NCI-H345 (cell line): ENCODE measurements around the gene DLK1.

Experiments
- DNase-seq: peaks from one replicate; lab custom pipeline; 2025; lab: John Stamatoyannopoulos, UW

Gene DLK1

DNA sequence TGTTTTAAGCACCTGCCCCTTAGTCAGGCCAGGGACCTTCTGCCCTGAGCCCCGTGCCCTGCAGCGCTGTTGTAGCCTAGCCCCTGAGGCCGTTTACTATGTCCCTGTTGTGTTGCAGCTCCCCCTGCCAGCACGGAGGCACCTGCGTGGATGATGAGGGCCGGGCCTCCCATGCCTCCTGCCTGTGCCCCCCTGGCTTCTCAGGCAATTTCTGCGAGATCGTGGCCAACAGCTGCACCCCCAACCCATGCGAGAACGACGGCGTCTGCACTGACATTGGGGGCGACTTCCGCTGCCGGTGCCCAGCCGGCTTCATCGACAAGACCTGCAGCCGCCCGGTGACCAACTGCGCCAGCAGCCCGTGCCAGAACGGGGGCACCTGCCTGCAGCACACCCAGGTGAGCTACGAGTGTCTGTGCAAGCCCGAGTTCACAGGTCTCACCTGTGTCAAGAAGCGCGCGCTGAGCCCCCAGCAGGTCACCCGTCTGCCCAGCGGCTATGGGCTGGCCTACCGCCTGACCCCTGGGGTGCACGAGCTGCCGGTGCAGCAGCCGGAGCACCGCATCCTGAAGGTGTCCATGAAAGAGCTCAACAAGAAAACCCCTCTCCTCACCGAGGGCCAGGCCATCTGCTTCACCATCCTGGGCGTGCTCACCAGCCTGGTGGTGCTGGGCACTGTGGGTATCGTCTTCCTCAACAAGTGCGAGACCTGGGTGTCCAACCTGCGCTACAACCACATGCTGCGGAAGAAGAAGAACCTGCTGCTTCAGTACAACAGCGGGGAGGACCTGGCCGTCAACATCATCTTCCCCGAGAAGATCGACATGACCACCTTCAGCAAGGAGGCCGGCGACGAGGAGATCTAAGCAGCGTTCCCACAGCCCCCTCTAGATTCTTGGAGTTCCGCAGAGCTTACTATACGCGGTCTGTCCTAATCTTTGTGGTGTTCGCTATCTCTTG lies 7.6 kb downstream of the DLK1 start:
- DNase-seq, result no peak

DNA sequence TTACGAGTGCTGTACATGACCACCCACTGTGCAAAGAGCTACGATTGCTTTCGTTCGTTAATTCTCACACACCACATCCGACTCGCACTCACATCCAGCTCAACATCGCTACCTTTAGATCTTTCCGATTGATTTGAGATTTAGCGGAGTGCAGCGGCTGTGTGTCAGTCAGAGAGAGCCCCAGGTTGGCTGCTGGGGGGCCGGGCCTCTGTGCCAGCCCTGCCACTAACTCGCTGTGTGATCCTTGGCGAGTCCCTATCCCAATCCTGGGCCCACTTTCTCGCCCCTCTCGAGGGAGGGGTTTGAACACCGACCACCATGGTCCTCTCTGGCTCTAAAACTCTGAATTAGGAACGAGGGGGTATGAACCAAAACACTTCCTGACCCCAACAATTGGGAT lies 8.6 kb downstream of the DLK1 start:
- no peak for DNase-seq

DNA sequence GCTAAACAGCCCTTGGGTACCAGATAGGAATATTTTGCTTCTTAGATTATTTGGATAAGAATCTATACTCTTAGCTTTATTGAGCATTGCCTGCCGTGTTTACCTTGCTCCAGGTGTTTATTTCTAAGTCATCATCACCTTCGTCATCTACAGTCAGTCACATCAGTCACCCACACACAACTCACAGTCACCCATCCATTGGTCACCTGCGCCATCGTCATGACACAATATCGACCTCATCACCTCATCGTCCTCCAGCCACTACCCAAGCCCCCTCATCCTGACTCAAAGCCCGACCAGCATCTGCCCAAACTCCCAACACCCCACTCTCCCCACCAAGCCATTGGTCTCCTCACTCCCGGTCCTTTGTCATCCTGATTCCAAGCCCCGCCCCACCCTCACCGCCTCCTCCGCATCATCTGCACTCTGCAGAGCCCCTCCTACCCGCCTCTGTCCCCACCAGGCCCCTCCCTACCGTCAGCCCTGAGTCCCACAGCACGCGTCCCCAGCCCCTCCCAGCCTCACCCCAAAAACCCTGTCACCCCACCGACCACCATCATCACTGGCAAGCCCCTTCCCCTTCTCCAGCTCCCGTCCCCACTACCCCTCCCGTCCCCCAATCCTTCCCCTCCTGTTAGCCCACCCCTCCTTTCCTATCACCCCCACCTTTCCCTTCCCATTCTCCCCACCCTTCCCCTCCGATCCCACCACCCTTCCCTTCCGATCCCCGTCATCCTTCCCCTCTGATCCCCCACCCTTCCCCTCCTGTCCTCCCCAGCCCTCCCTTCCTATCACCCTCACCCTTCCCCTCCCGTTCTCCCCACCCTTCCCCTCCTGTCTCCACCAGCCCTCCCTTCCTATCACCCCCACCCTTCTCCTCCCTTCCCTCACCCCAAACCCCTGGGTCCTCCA lies 9.8 kb downstream of the DLK1 start:
- DNase-seq, result no peak

DNA sequence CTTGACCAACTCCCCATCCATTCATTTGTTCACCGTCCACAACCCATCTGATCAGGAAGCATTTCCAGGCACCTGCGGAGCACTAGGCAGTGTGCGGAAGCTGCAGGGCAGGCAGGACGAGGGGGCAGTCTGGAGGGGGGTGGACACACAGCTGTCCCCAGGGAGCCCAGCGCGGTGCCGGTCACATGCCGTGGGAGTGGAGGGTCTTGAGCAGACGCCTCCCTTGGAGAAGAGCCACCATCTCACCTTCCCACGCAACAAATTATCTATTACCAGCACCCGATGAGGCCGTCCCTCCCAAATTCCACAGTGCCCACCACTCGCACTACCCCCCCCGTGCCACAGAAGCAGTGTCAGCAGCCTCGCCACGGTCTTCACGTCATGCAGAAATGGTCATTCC lies 10.8 kb downstream of the DLK1 start:
- DNase-seq, result no peak

DNA sequence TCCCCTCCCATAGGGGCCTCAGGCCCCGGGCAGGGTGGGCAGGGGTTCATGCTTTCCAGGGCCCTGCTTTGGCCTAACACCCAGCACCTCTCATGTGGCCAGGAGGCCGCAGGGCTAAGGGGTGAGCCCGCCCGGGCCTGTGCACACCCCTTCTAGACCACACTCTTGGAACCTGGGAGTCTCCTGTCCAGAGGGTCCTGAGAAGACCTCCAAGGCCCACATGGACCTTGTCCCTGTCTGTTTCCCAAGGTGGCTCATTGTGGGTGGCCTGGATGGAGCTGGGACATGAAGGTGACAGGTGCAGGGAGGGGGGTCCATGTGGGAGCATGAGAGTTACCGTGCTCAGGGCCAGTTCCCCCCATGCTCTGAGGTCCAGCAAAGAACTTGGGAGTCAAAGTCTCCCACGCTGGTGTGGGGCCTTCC lies 11.6 kb downstream of the DLK1 start:
- DNase-seq, result no peak

DNA sequence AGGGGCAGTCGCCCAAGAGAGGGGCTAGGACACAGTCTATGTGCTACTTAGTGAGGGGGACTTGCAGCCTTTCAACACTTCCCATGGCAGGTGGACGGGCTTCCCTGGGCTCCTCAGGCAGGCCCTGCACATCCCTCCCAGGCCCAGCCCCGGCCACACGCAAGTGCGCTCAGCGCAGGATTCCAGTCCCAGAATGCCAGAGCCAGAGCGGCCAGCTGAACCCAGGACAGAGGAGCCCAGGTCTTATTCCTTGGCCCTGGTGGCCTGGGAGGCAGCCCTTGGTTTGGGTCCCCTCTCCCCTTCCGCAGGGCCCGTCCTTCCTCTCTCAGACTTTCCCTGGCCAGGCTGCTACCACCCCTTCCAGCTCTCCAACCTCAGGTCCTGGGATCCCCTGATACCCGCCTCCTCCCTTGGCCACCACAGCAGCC lies 12.0 kb downstream of the DLK1 start:
- DNase-seq, result no peak

DNA sequence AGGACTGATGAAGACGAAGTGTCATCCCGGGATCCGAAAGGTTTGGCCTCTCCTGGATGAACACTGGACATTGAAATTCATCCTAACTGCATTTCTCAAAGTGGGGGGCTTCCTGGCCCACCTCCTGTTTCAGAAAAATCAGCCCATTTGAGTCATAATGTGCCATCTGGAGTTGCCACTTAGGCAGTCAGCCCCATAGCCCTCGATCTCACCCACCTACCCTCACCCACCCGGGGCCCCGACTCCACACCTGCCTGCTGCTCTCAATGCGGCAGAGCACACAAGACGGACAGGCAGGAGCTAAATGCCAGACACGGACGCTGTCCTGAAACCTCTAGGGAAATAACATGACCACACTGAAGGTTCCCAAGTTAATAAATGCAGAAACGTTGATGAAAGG lies 12.6 kb downstream of the DLK1 start:
- DNase-seq, result no peak

DNA sequence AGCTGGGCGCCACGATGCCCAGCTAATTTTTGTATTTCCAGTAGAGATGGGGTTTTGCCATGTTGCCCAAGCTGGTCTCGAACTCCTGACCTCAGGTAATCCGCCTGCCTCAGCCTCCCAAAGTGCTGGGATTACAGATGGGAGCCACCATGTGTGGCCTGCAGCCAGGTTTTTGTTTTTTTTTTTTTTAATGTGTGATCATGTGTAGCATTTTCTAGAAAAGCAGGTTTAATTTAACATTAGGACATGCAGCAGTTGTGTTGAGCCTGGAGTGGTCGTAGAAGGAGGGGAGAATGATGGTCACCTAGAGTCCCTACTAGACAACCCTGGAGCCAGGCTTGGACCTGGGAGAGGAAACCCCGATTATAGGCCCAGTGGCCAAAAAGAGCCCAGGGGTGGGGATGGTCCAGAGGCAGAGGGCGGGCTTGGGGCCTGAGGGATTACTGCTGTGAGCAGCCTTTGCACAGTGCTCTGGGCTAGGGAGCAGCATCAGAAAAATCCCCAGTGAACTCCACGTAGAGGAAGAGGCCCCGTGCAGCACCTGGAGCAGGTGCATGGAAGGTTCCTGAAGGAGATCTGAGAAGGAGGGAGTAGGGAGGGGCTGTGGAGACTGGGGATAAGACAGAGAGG lies 13.6 kb downstream of the DLK1 start:
- no peak for DNase-seq

DNA sequence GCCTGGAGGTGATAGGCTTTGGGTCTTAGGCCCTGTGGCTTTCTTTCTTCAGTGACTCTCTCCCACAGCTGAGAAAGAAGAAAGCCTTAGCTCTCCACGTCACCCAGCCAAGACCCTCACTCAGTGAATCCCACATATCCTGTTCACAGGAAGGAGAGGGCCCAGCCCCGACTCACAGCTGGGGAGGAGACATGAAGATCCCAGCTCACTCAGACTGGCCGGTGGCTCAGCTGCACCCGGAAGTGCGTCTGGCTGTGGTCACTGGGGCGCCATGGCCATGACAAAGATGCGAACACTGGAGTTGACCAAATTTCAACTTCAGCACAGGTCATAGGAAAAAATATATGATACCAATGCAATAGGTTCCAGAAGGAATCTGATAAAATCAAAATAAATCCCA lies 14.2 kb downstream of the DLK1 start:
- DNase-seq, result no peak

DNA sequence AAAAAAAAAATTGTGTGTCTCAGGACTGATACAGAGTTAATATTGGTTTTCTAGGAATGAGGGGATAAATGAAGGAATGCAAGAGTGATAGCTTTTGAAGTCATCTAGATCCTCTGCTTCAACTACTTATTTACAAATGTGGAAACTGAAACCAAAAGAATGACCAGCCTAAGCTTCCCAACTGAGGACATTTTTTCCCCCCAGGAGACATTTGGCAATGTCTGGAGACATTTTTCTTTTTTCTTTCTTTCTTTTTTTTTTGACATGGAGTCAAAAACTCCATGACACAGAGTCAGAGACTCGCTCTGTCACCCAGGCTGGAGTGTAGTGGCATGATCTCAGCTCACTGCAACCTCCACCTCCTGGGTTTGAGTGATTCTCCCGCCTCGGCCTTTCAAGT lies 15.3 kb downstream of the DLK1 start:
- DNase-seq, result no peak

DNA sequence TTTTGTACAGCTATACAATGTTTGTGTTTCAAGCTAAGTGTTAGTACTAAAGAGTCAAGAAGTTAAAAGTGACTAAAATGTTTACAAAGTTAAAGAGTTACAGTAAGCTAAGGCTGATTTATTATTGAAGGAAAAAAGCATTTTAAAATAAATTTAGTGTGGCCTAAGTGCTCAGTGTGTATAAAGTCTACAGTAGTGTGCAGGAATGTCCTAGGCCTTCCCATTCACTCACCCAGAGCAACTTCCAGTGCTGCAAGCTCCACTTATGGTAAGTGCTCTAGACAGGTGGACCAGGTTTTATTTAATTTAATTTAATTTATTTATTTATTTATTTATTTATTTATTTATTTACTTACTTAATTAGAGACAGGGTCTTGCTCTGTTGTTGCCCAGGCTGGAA lies 19.6 kb downstream of the DLK1 start:
- no peak for DNase-seq

DNA sequence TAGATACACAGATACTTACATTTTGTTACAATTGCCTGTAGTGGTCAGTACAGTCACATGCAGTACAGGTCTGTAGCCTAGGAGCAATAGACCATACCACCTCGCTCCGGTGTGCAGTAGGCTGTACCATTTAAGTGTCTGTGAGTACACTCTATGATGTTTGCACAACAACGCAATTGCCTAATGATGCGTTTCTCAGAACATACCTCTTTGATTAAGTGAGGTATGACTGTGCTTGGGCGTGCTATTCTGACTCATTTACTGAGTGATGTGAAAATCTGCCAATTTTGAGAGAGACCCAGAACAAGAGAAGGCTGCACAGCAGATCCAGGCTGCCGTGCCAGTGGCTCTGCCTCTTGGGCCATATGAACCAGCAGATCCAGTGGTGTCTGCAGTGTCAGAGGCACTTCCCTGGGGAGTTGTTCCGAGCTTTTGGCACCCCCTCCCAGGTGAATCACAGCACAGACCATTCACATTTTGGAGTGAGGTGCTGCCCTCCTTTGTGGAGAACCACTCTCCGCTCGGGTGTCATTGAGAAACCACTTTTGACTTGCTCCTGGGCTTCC lies 20.4 kb downstream of the DLK1 start:
- DNase-seq, result peak; percentile 89

DNA sequence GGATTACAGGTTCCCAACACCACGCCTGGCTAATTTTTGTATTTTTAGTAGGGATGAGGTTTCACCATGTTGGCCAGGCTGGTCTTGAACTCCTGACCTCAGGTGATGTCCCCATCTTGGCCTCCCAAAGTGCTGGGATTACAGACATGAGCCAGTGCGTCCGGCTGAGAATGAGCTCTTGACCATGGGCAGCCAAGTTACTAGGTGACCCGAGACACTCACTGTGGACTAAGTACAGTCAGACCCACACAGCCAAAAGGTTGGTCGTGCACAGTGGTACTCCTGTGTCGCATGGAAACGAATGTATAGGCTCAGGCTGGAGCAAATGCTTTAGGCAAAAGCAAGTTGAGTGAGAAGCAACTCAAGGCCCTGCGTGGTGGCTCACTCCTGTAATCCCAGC lies 21.0 kb downstream of the DLK1 start:
- DNase-seq, result no peak

DNA sequence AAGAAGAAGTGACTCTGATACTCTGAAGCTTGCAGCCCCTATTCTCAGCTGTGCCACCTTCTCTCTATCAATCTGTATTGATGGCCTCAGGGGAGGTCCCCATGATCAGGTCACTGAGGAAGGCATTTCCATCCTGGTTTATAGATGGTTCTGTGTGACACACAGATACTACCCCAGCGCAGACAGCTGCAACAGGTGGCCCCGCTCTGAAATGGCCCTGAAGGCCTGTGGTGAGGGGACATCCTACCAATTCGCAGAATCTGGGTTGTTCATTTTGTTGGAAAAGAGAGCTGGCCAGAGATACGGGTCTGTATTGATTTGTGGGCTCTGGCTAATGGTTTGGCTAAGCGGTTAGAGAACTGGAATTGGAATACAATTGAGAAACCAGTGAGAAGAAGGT lies 21.7 kb downstream of the DLK1 start:
- DNase-seq, result no peak

DNA sequence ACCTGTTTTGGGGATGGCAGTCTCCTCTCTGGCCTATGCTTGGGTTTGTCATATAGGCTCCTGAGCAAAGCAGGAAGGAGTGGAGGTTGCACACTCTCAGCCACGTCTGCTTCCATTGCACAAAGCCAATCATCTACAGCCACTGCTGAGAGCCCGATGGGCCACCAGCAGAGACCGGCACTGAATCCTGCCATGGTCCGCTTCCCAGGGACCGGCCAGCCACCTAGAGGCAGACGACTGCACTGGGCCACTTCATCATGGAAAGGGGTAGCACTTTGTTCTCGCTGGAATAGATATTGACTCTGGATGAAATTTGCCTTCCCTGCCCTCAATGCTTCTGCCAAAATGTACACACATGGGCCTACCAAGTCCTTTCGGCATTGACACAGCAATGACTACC lies 22.3 kb downstream of the DLK1 start:
- DNase-seq, result no peak

DNA sequence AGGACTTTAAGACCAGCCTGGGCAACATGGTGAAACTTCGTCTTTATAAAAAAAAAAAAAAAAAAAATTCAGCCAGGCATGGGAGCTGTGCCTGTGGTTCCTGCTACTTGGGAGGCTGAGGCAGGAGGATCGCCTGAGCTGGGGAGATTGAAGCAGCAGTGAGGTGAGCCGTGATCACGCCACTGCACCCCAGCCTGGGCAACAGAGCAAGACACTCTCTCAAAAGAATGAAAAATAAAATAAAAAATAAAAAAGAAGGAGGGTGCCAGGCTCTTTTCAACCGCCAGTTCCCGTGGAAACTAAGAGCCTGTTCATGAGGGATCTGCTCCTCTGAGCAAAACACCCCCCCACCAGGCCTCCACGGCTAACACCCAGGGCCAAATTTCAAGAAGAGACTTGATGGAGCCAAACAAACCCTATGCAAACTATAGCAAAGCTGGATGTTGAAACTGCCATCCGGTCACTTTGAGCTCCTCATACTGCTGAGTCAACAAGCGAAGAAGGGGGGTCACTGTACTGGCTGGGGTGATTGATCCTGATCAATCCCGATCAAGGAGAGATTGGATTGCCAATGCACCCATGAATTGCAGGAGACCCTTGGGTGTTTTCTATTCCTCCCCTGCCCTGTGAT lies 23.4 kb downstream of the DLK1 start:
- no peak for DNase-seq

DNA sequence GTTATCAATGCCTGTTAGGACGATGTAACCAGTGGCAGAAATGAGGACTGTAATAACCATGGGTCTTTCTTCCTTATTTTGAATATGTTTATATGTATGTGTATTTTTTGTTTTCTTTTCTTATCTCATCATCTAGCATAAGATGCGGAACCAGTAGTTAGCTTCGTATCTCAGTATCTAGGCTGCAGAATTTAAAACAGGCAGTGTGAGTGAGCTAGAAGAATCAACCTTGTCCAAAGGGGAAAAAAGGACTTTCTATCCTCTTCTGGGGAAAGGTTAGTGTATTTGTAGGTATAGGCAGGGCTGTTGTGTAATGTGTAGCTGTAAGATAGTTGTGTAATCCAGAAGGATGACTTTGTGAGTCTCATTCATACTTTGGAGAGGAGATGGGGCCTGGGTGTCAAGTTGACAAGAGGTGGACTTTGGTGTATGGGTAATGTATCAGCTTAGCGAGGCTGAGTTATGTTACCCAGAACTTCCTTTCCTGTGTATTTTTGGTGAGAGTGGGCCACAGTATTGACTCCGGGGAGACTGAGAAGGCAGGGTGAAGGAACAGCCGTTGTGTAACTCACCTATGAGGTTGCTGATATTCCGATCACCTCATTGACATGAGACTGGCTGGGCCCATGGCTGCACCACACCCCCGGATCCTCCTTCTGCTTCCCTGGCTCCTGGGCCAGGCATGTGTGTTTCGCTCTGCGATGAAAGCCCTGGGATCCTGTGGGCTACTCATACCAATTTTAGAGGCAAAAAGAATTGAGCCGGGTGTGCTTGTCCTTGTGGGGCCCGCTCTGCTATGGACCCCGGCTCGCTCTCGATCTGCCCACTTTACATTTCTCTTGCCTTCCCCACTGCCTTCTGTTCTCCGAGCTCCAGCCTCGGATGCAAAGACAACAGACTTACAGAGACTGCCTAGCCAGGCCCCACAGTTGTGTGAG lies 24.3 kb downstream of the DLK1 start:
- no peak for DNase-seq

DNA sequence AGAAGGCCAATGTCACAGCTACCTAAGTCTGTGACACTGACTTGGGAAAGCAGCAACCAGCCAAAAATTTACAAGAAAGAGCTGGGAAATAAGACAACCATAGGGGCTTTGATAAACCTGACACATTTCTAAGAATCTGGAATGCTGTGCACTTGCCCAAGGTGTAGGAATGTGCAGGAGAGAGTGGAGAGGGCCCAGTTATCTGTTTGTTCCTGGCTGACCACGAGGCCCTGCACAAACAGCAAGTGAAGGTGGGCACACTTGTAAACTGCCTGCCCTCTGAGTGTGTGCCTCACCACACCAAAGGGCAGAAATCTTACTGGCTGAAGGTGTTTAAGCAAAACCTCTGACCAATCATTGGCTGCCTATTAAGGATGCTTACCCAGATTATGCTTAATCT lies 27.3 kb downstream of the DLK1 start:
- DNase-seq, result no peak

DNA sequence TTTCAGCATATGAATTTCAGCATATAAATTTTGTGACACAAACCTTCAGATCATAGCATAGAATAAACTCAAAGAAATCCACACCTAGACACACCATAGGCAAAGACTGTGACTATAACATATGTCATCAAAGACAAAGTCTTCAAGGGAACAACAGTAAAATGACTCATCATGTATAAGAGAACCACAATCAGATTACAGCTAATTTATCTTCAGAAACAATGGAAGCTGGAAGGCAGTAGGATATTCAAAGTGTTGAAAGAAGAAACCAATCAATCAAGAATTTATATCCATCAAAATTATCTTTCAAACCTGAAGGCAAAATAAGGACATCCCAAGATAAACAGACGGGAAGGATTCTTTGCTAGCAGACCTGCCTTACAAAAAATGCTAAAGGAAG lies 29.0 kb downstream of the DLK1 start:
- DNase-seq, result no peak

DNA sequence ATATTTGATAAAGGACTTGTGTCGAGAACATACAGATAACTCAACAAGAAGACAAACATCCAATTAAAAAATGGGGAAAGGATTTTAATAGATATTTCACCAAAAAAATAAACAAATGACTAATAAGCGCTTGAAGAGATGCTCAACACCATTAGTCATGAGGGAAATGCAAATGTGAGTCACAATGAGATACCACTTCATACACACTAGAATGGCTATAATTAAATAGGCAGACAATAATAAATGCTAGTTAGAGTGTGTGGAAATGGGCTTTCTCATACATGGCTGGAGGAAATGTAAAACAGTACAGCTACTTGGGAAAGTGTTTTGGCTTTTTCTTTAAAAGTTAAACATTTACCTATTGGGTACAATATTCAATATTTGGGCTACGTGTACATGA lies 34.8 kb downstream of the DLK1 start:
- peak; percentile 11 for DNase-seq
